OCI-LY7 (cell line): Measurements from ENCODE around the gene F2R. TPM values are rescaled to one million over a fixed set of nuclear protein-coding genes. Genes with fewer than 3 reads are reported as not detected.

Experiments
- BruUV-seq: library from RNA; stranded (reverse); fragments of 400-500 nt; replicated peaks from 2 replicates; lab custom pipeline; 2021; lab: Mats Ljungman, UMichigan
- CTCF ChIA-PET: fragments of 300-600 bp; sonication (Branson Sonifier 250); formaldehyde crosslinking; loops from one replicate; lab custom pipeline; 2022; ENCODE audit warnings: antibody characterized with exemption; ENCODE audit not compliant: unreplicated experiment; lab: Charles Lee
- POLR2A ChIA-PET: fragments of 300-600 bp; sonication (Branson Sonifier 250); formaldehyde crosslinking; loops from one replicate; lab custom pipeline; 2022; ENCODE audit warnings: antibody characterized with exemption; lab: Charles Lee
- DNase-seq: peaks from one replicate; pipeline ENCODE4 v3.0.0-alpha.2; 2015; ENCODE audit warnings: low spot score
- H2AFZ ChIP-seq: fragments of 200-600 bp; sonication (generic), shearing (Covaris generic); 2 replicates; pipeline ENCODE4 v1.6.1; 2014; ENCODE audit warnings: mild to moderate bottlenecking, antibody characterized with exemption, low read length, moderate library complexity
- H3K27ac ChIP-seq: fragments of 200-600 bp; sonication (generic); 2 replicates; pipeline ENCODE4 v1.5.1; 2014; ENCODE audit warnings: mixed run types, low read depth, mild to moderate bottlenecking, moderate library complexity, low read length, inconsistent platforms; ENCODE audit not compliant: poor library complexity, severe bottlenecking
- H3K36me3 ChIP-seq: fragments of 200-600 bp; sonication (generic); 2 replicates; pipeline ENCODE4 v1.6.1; 2014; ENCODE audit warnings: mild to moderate bottlenecking, antibody characterized with exemption, low read length, moderate library complexity, mixed read lengths; ENCODE audit not compliant: insufficient read depth
- H3K4me1 ChIP-seq: fragments of 200-600 bp; sonication (generic); 2 replicates; pipeline ENCODE4 v1.5.1; 2014; ENCODE audit warnings: mild to moderate bottlenecking, low read length; ENCODE audit not compliant: insufficient read depth, poor library complexity, severe bottlenecking
- H3K4me2 ChIP-seq: fragments of 200-600 bp; sonication (generic); 2 replicates; pipeline ENCODE4 v1.6.1; 2014; ENCODE audit warnings: mild to moderate bottlenecking, low read length
- H3K4me3 ChIP-seq: fragments of 200-600 bp; sonication (generic); 2 replicates; pipeline ENCODE4 v1.5.1; 2014; ENCODE audit warnings: mild to moderate bottlenecking, low read depth, low read length; ENCODE audit not compliant: poor library complexity, severe bottlenecking
- H3K79me2 ChIP-seq: fragments of 200-600 bp; sonication (generic); 2 replicates; pipeline ENCODE4 v1.6.1; 2016; ENCODE audit warnings: low read depth, mild to moderate bottlenecking, low read length, moderate library complexity, mixed read lengths; ENCODE audit not compliant: insufficient read depth
- H3K9me2 ChIP-seq: fragments of 200-600 bp; sonication (generic); 2 replicates; pipeline ENCODE4 v1.6.1; 2016; ENCODE audit warnings: mild to moderate bottlenecking, low read length, mixed read lengths; ENCODE audit not compliant: insufficient read depth
- H3K9me3 ChIP-seq: fragments of 200-600 bp; sonication (generic); 2 replicates; pipeline ENCODE4 v1.6.1; 2014; ENCODE audit warnings: mild to moderate bottlenecking, mixed run types, low read length, mixed read lengths
- H4K20me1 ChIP-seq: fragments of 200-600 bp; sonication (generic); 2 replicates; pipeline ENCODE4 v1.6.1; 2014; ENCODE audit warnings: mild to moderate bottlenecking, antibody characterized with exemption, low read length, moderate library complexity, mixed read lengths; ENCODE audit not compliant: insufficient read depth
- CTCF ChIP-seq: fragments of 200-600 bp; sonication (generic); conservative IDR thresholded peaks from 2 replicates; pipeline ENCODE4 v1.5.1; 2014; ENCODE audit warnings: mild to moderate bottlenecking, antibody characterized with exemption, low read length, moderate library complexity, mixed read lengths
- EZH2phosphoT487 ChIP-seq: fragments of 200-600 bp; sonication (generic); IDR thresholded peaks from 2 replicates; pipeline ENCODE4 v1.6.1; 2018; ENCODE audit warnings: low read depth, borderline replicate concordance, mild to moderate bottlenecking, mixed run types, antibody characterized with exemption, low read length, moderate library complexity, mixed read lengths
- intact Hi-C: fragments of 100-400 bp; cut with micrococcal nuclease; formaldehyde crosslinking; loops from one replicate; pipeline ENCODE4 v1.10.0; 2022; ENCODE audit not compliant: unreplicated experiment
- total RNA-seq, 2 experiments: library from RNA; depleted of rRNA in 1 of 2; stranded (reverse); fragments of >200 nt in 1 of 2; shearing (Covaris generic) in 1 of 2; gene quantifications; 2 replicates each; pipeline ENCODE4 v1.2.3, GENCODE V29; 2014 to 2022

F2R gene
- total RNA-seq, 2 experiments from 2014 or later: 0.08 TPM; not detected in 1

DNA sequence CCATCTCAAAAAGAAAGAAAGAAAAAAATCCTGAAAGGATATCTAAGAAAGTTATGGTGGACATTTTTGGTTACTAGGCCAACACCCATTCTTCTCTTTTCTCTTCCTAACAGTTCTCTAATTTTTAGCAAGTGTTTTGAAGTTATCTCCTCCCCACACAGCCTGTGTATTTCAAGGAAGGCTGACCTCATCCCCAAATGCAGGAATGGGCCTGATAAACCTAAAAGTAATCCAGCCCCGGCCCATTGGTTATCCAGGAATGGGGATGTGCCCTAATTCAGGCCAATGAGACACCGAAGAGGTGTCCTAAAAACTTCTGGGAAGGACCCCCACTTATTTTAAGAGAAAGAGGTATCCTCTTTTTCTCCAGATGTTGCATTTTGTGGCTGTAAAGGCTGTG, 46.6 kb downstream of the F2R start:
- Histone ChIP-seq H4K20me1 (no peaks in the 10 kb centered on the region), H3K9me3 (0 out of 2 replicates have a peak, but pooled peaks cover 3% of the 10 kb centered on the region), H3K36me3 (no peaks in the 10 kb centered on the region), H3K27ac (no peak overlapping the region), H3K79me2 (no peaks in the 10 kb centered on the region), H2AFZ (no peak overlapping the region), H3K4me1 (no peaks in the 10 kb centered on the region), H3K4me3 (no peak overlapping the region), H3K9me2 (no peaks in the 10 kb centered on the region), H3K4me2 (no peak overlapping the region)
- CTCF ChIA-PET: no interaction called here
- POLR2A ChIA-PET: interaction anchor here (0.6 to 1.0 kb wide), 2 partner anchors 27 to 270 kb away, joined by 3 read pairs; no protein-coding TSS in a partner anchor
- DNase-seq: no peak
- intact Hi-C loops: no loop called here
- BruUV-seq: no TSS peak
- TF ChIP-seq CTCF (no peak), EZH2phosphoT487 (no peak)

DNA sequence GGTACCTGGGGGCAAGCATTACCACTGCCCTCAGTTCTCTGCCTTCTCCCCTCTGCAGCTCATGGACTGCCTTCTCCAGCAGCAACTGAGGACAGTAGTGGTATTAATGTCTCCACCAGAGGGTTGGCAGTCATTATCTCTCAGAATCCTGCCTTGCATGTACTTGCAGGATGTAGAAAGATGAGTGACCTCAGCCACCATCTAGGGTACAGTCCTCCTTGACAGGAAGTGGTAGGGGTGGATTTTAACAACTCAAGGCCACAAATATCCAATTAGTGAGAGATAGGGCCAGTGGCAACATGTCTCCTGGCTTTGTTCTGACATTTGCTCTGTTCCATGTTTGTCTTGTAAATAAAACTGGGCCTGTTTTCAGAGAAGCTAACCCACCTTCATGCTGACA, 47.2 kb downstream of the F2R start:
- BruUV-seq: no TSS peak
- Histone ChIP-seq H3K4me2 (no peak overlapping the region), H3K4me3 (no peak overlapping the region), H3K9me2 (no peaks in the 10 kb centered on the region), H3K79me2 (no peaks in the 10 kb centered on the region), H3K27ac (no peak overlapping the region), H3K36me3 (no peaks in the 10 kb centered on the region), H2AFZ (no peak overlapping the region), H3K9me3 (0 out of 2 replicates have a peak, but pooled peaks cover 3% of the 10 kb centered on the region), H3K4me1 (no peaks in the 10 kb centered on the region), H4K20me1 (no peaks in the 10 kb centered on the region)
- ChIA-PET CTCF (no interaction called here), POLR2A (interaction anchor here (0.6 kb wide), 1 partner anchor 20 kb away, joined by 3 read pairs; no protein-coding TSS in a partner anchor)
- no peak for DNase-seq
- TF ChIP-seq EZH2phosphoT487: no peak
- TF ChIP-seq CTCF: no peak
- intact Hi-C loops: no loop called here

- Histone ChIP-seq H3K9me2 (no peaks in the 10 kb centered on the region), H4K20me1 (no peaks in the 10 kb centered on the region), H2AFZ (no peak overlapping the region), H3K9me3 (0 out of 2 replicates have a peak, but pooled peaks cover 3% of the 10 kb centered on the region), H3K79me2 (no peaks in the 10 kb centered on the region), H3K36me3 (no peaks in the 10 kb centered on the region), H3K4me1 (no peaks in the 10 kb centered on the region), H3K4me2 (no peak overlapping the region), H3K27ac (no peak overlapping the region), H3K4me3 (no peak overlapping the region)
- ChIA-PET CTCF (no interaction called here), POLR2A (no interaction called here)
- no TSS peak for BruUV-seq
- TF ChIP-seq CTCF (no peak), EZH2phosphoT487 (no peak)
- intact Hi-C loops: no loop called here
- no peak for DNase-seq
Observed at GRCh38 chr5:76764374-76764773, 48.4 kb downstream of the F2R start.
